GM21526 (cell line): ENCODE measurements around the gene ERMAP.
"Not testable (repeated sequence)": the region's sequence is repeated elsewhere in the genome, so short reads cannot be mapped to it uniquely, and the experiment has no call there.

Experiments used
- ATAC-seq: cut with Tn5 transposase; IDR thresholded peaks from one replicate; pipeline ENCODE4 v1.9.1; 2021; ENCODE audit warnings: moderate library complexity; ENCODE audit not compliant: unreplicated experiment, low FRiP score

ERMAP gene

GRCh38 chr1:42841010-42841409 is 24.1 kb downstream of the ERMAP start:
- no peak for ATAC-seq

- ATAC-seq: no peak
Measured at GRCh38 chr1:42841440-42842147, 24.7 kb downstream of the ERMAP start.

GRCh38 chr1:42844592-42845140 is 27.7 kb downstream of the ERMAP start:
- no peak for ATAC-seq

GRCh38 chr1:42845193-42845592 is 28.3 kb downstream of the ERMAP start:
- ATAC-seq: no peak

- peak; percentile 18 for ATAC-seq
Measured at GRCh38 chr1:42845866-42846256, 28.9 kb downstream of the ERMAP start.

GRCh38 chr1:42846257-42847110 is 29.6 kb downstream of the ERMAP start, which contains the start of gene ZNF691:
ZNF691 (plus strand) TSS chr1:42846613; CDS start chr1:42849659, 3,046 bp downstream.
- peak; percentile 83 for ATAC-seq

GRCh38 chr1:42847111-42847595 is 30.2 kb downstream of the ERMAP start:
- ATAC-seq: no peak

- no peak for ATAC-seq
Measured at GRCh38 chr1:42847721-42848460, 31.0 kb downstream of the ERMAP start.

GRCh38 chr1:42848823-42849537 is 32.1 kb downstream of the ERMAP start:
- ATAC-seq: no peak

- no peak for ATAC-seq
Measured at GRCh38 chr1:42849944-42850343, 33.0 kb downstream of the ERMAP start.

GRCh38 chr1:42851420-42851819 is 34.5 kb downstream of the ERMAP start:
- ATAC-seq: no peak

GRCh38 chr1:42851960-42852607 is 35.2 kb downstream of the ERMAP start:
- ATAC-seq: no peak

- ATAC-seq: no peak
Measured at GRCh38 chr1:42852608-42852980, 35.7 kb downstream of the ERMAP start.

GRCh38 chr1:42853116-42853884 is 36.4 kb downstream of the ERMAP start:
- ATAC-seq: no peak

GRCh38 chr1:42856554-42856953 is 39.6 kb downstream of the ERMAP start:
- not testable (repeated sequence) for ATAC-seq

- not testable (repeated sequence) for ATAC-seq
Measured at GRCh38 chr1:42859366-42859765, 42.4 kb downstream of the ERMAP start.

- ATAC-seq: no peak
Measured at GRCh38 chr1:42860339-42861013, 43.6 kb downstream of the ERMAP start.

- ATAC-seq: no peak
Measured at GRCh38 chr1:42861014-42861399, 44.1 kb downstream of the ERMAP start.
